ENCODE results near the gene DOCK10.

Gene DOCK10

GRCh38 chr2:224869601-224870233, 172.6 kb downstream of the DOCK10 start:
- no peak for DNase-seq

GRCh38 chr2:224865016-224865415, 177.3 kb downstream of the DOCK10 start:
- DNase-seq: no peak

GRCh38 chr2:224861266-224861665, 181.0 kb downstream of the DOCK10 start:
- DNase-seq: no peak

- no peak for DNase-seq
Measured at GRCh38 chr2:224860786-224861185, 181.5 kb downstream of the DOCK10 start.

GRCh38 chr2:224851811-224852210, 190.5 kb downstream of the DOCK10 start:
- no peak for DNase-seq

GRCh38 chr2:224850081-224850480, 192.2 kb downstream of the DOCK10 start:
- DNase-seq: no peak

GRCh38 chr2:224849264-224849663, 193.0 kb downstream of the DOCK10 start:
- DNase-seq: no peak

GRCh38 chr2:224847961-224848850, 194.1 kb downstream of the DOCK10 start:
- no peak for DNase-seq

- no peak for DNase-seq
Measured at GRCh38 chr2:224847381-224847780, 194.9 kb downstream of the DOCK10 start.

GRCh38 chr2:224846686-224847085, 195.6 kb downstream of the DOCK10 start:
- DNase-seq: no peak

GRCh38 chr2:224846161-224846560, 196.1 kb downstream of the DOCK10 start:
- no peak for DNase-seq

- no peak for DNase-seq
Measured at GRCh38 chr2:224843141-224843540, 199.1 kb downstream of the DOCK10 start.

- DNase-seq: no peak
Measured at GRCh38 chr2:224841910-224842309, 200.4 kb downstream of the DOCK10 start.

- no peak for DNase-seq
Measured at GRCh38 chr2:224838335-224838734, 203.9 kb downstream of the DOCK10 start.

GRCh38 chr2:224837558-224837957, 204.7 kb downstream of the DOCK10 start:
- DNase-seq: no peak

- DNase-seq: no peak
Measured at GRCh38 chr2:224837066-224837465, 205.2 kb downstream of the DOCK10 start.

GRCh38 chr2:224836263-224836662, 206.0 kb downstream of the DOCK10 start:
- no peak for DNase-seq

GRCh38 chr2:224835405-224835804, 206.9 kb downstream of the DOCK10 start:
- no peak for DNase-seq

GRCh38 chr2:224833986-224834385, 208.3 kb downstream of the DOCK10 start:
- DNase-seq: no peak

- DNase-seq: no peak
Measured at GRCh38 chr2:224832207-224832606, 210.1 kb downstream of the DOCK10 start.

GRCh38 chr2:224831530-224831929, 210.7 kb downstream of the DOCK10 start:
- no peak for DNase-seq

- DNase-seq: no peak
Measured at GRCh38 chr2:224820283-224820991, 221.8 kb downstream of the DOCK10 start.

GRCh38 chr2:224819075-224819474, 223.2 kb downstream of the DOCK10 start:
- no peak for DNase-seq

GRCh38 chr2:224817676-224818075, 224.6 kb downstream of the DOCK10 start:
- DNase-seq: no peak

All from NCI-H2107 (cell line).